Measurements from ENCODE around the gene IQCK. TPM values are rescaled to one million over a fixed set of nuclear protein-coding genes. Genes with fewer than 3 reads are reported as not detected.

IQCK gene
- total RNA-seq, 1 donor from 2014 or later, result 19.2 TPM

DNA sequence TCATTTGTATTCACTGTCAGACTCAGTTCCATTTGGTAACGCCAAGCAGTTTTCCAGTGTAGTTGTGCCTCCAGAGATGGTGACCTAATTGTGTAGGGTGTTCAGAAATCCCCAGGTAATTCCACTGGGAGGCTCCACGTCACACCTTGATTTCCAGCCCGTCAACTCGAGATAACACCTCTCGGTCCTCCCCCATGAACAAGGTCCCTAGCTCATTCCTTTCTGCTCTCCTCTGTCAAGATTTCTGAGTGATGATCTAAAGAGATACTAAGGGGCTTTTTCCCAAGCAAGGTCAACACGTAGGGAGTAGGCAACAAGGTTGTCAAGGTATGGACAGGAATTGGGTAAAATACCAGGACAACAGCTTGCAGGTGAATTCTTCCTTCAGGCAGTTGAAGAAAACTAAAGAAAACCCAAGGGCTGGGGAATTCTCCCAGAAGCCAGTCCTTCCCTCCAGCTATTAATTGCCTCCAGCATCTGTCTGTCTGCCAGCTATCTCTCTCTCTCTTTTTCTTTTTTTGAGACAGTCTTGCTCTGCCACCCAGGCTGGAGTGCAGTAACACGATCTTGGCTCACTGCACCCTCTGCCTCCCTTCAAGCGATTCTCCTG lies 135.2 kb downstream of the IQCK start:
- TF ChIP-seq POLR2AphosphoS5 (IDR thresholded peaks at IDR 0.05; ENCODE audit: insufficient read depth in 1 of 2, low read depth in 1 of 2), result no peak
- Histone ChIP-seq H3K27ac (no peak overlapping the region), H3K36me3 (no peaks in the 10 kb centered on the region), H3K4me1 (no peaks in the 10 kb centered on the region), H3K4me3 (no peak overlapping the region), H3K9me3 (no peaks in the 10 kb centered on the region), H3K27me3 (no peaks in the 10 kb centered on the region)
- intact Hi-C loops (cut with DNase I), result no loop called here
- DNase-seq (ENCODE audit: extremely low spot score in 2 of 2), result no peak

DNA sequence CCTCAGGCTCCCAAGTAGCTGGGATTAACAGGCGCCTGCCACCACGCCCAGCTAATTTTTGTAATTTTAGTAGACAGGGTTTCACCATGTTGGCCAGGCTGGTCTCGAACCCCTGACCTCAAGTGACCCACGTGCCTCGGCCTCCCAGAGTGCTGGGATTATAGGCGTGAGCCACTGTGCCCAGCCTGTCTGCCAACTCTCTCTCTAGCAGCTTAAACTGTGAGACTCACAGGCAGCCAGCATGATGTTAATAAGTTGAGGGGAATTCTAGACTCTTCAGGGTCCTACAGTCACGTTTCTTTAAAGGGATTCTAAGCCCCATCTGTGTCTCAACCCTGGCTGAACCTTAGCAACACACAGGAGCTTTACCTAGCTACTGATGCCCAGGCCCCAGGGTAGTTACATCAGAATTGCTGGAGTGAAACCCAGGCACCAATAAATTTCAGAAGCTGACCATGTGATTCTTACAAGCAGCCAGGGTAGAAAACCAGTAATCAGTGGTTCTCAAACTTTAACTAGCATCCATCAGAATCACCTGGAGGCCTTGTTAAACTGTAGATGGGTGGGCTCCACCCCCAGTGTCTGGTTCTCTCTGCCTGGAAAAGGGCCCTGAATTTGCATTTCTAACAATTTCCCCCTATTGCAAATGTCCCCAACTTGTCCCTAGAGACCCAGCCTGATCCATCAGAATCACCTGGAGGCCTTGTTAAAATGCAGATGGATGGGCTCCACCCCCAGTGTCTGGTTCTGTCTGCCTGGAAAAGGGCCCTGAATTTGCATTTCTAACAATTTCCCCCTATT lies 135.9 kb downstream of the IQCK start:
- Histone ChIP-seq H3K36me3 (no peaks in the 10 kb centered on the region), H3K4me3 (no peak overlapping the region), H3K27ac (no peak overlapping the region), H3K9me3 (no peaks in the 10 kb centered on the region), H3K27me3 (no peaks in the 10 kb centered on the region), H3K4me1 (no peaks in the 10 kb centered on the region)
- intact Hi-C loops (cut with DNase I), result no loop called here
- TF ChIP-seq, protein P1, sequence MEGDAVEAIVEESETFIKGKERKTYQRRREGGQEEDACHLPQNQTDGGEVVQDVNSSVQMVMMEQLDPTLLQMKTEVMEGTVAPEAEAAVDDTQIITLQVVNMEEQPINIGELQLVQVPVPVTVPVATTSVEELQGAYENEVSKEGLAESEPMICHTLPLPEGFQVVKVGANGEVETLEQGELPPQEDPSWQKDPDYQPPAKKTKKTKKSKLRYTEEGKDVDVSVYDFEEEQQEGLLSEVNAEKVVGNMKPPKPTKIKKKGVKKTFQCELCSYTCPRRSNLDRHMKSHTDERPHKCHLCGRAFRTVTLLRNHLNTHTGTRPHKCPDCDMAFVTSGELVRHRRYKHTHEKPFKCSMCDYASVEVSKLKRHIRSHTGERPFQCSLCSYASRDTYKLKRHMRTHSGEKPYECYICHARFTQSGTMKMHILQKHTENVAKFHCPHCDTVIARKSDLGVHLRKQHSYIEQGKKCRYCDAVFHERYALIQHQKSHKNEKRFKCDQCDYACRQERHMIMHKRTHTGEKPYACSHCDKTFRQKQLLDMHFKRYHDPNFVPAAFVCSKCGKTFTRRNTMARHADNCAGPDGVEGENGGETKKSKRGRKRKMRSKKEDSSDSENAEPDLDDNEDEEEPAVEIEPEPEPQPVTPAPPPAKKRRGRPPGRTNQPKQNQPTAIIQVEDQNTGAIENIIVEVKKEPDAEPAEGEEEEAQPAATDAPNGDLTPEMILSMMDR (IDR thresholded peaks at IDR 0.05), result no peak
- TF ChIP-seq POLR2A (IDR thresholded peaks at IDR 0.05) (no peak), POLR2AphosphoS5 (IDR thresholded peaks at IDR 0.05; ENCODE audit: insufficient read depth in 1 of 2, low read depth in 1 of 2) (no peak)
- no peak for DNase-seq (ENCODE audit: extremely low spot score in 2 of 2)

DNA sequence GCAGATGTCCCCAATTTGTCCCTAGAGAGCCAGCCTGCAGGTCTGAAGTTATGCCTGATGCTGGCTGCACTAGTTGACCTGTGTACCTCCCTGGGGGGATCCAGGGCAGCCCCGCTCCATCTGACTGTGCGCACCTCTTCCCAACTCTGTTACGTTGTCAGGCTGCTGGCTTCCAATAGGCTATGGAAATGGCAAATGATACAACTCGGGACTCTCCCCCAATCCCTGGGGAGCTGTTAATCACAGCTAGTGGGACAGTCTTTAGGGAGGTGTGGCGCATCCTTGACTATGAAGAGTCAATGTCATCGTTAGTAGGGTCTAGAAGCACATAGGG lies 136.4 kb downstream of the IQCK start:
- DNase-seq (ENCODE audit: extremely low spot score in 2 of 2), result no peak
- intact Hi-C loops (cut with DNase I), result no loop called here
- H3K36me3 ChIP-seq, result peaks cover 0 to 3% of the 10 kb centered on the region in 2 donors
- H3K27ac ChIP-seq, result no peak overlapping the region
- TF ChIP-seq POLR2A (IDR thresholded peaks at IDR 0.05) (no peak), POLR2AphosphoS5 (IDR thresholded peaks at IDR 0.05; ENCODE audit: insufficient read depth in 1 of 2, low read depth in 1 of 2) (no peak)
- TF ChIP-seq, protein P1 (IDR thresholded peaks at IDR 0.05), result no peak
- H3K4me1 ChIP-seq, result no peaks in the 10 kb centered on the region
- H3K9me3 ChIP-seq, result no peaks in the 10 kb centered on the region
- no peaks in the 10 kb centered on the region for H3K27me3 ChIP-seq
- no peak overlapping the region for H3K4me3 ChIP-seq

DNA sequence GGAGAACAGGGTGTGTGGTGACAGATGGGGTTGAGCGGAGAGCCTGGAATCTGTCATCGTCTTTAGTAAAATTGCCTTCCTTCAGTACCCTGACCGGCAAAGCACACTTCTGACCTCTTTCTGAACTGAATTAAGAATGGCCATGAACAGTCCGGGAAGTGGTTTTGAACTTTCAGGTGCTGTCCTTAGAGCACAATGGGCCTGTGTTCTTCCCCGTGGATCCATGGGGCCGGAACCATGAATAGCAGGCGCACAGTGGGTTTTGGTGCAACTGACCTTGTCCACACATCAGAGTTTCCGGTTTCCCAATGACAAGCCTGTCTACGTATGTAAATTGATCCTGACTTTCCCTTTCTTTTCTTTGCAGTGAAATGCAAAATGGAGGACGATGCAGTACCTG lies 138.0 kb downstream of the IQCK start:
- DNase-seq (ENCODE audit: extremely low spot score in 2 of 2), result no peak
- intact Hi-C loops (cut with DNase I), result no loop called here
- Histone ChIP-seq H3K27ac (no peak overlapping the region), H3K4me3 (no peak overlapping the region), H3K4me1 (no peaks in the 10 kb centered on the region), H3K9me3 (no peaks in the 10 kb centered on the region), H3K36me3 (peaks cover 0 to 7% of the 10 kb centered on the region in 2 donors), H3K27me3 (no peaks in the 10 kb centered on the region)
- no peak for TF ChIP-seq POLR2A (IDR thresholded peaks at IDR 0.05)
- TF ChIP-seq, protein P1 (IDR thresholded peaks at IDR 0.05), result no peak
- no peak for TF ChIP-seq POLR2AphosphoS5 (IDR thresholded peaks at IDR 0.05; ENCODE audit: insufficient read depth in 1 of 2, low read depth in 1 of 2)

DNA sequence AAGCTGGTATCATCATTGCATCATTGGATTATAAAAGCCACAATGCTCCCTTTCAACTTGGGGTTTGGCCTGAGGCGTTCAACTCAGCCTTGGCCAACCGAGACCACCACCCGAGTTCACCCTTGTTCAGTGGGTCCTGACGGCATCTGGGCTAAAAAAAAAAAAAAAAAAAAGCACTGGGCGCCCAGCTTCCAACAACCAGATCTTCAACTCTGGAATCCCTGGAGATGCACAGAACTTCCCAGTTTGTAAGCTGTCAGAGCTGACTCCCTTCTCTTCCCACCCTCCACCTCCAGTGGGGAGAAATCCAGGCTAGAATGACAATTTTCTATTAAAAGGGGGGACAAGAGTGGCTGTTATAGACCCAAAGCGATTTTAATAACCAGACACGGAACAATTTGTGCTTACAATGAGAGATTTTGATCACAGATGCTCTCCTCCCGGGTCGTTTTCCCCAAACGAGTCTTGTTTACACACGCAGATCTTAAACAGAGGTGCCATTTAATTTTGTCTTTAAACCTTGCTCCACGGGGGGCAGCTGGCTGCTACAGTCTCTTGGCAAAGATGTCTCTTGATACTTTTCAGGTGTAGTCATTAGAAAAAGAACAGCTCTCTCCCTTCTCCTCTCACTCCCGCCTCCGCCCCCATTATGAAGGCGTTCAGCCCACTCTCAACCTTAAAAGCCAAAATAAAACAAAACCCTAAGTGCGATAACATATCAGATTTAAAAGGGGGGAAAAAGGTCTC lies 139.7 kb downstream of the IQCK start:
- Histone ChIP-seq H3K27ac (no peak overlapping the region), H3K36me3 (peaks cover 0 to 7% of the 10 kb centered on the region in 2 donors), H3K9me3 (no peaks in the 10 kb centered on the region), H3K4me1 (no peaks in the 10 kb centered on the region), H3K4me3 (no peak overlapping the region), H3K27me3 (no peaks in the 10 kb centered on the region)
- TF ChIP-seq, protein P1 (IDR thresholded peaks at IDR 0.05), result no peak
- TF ChIP-seq POLR2A (IDR thresholded peaks at IDR 0.05) (no peak), POLR2AphosphoS5 (IDR thresholded peaks at IDR 0.05; ENCODE audit: insufficient read depth in 1 of 2, low read depth in 1 of 2) (no peak)
- intact Hi-C loops (cut with DNase I), result no loop called here
- DNase-seq (ENCODE audit: extremely low spot score in 2 of 2), result no peak

Data from vagina (tissue), 2 donors.